HepG2 (cell line): ENCODE measurements around the gene APEX1. TPM values are rescaled to one million over a fixed set of nuclear protein-coding genes. Genes with fewer than 3 reads are reported as not detected.

Experiments used
- E2F1 ChIP-seq: sonication (generic); formaldehyde crosslinking; IDR thresholded peaks from 2 replicates; pipeline ENCODE4 v1.5.0; 2020; ENCODE audit warnings: missing genetic modification reagents
- FOSL1 ChIP-seq: sonication (generic); formaldehyde crosslinking; IDR thresholded peaks from 2 replicates; pipeline ENCODE4 v1.9.0; 2021; ENCODE audit warnings: missing genetic modification reagents, borderline replicate concordance
- GLI4 ChIP-seq: sonication (generic); formaldehyde crosslinking; IDR thresholded peaks from 2 replicates; pipeline ENCODE4 v1.5.1; 2020; ENCODE audit warnings: missing genetic modification reagents, mild to moderate bottlenecking, moderate library complexity, borderline replicate concordance
- KDM4B ChIP-seq: sonication (generic); formaldehyde crosslinking; IDR thresholded peaks from 2 replicates; pipeline ENCODE4 v1.4.0; 2020; ENCODE audit warnings: missing genetic modification reagents
- MIXL1 ChIP-seq: IDR thresholded peaks from 2 replicates; pipeline ENCODE4 v1.6.1; 2016
- ONECUT2 ChIP-seq: sonication (generic); formaldehyde crosslinking; IDR thresholded peaks from 2 replicates; pipeline ENCODE4 v1.4.0; 2020; ENCODE audit warnings: missing genetic modification reagents
- TAF15 ChIP-seq: fragments of 200-400 bp; formaldehyde crosslinking; IDR thresholded peaks from one replicate; pipeline ENCODE4 v1.6.1; 2018; ENCODE audit warnings: mild to moderate bottlenecking, low read depth, low read length; ENCODE audit not compliant: poor library complexity, severe bottlenecking
- U2AF1 ChIP-seq: fragments of 200-400 bp; formaldehyde crosslinking; optimal IDR thresholded peaks from 2 replicates; pipeline ENCODE3; 2017; ENCODE audit warnings: mild to moderate bottlenecking, low read depth, low read length
- ZNF460 ChIP-seq: sonication (generic); formaldehyde crosslinking; IDR thresholded peaks from 2 replicates; pipeline ENCODE4 v1.5.1; 2020; ENCODE audit warnings: missing genetic modification reagents, mild to moderate bottlenecking, borderline replicate concordance
- ZNF557 ChIP-seq: sonication (generic); formaldehyde crosslinking; IDR thresholded peaks from 2 replicates; pipeline ENCODE4 v1.4.0; 2020; ENCODE audit warnings: missing genetic modification reagents
- ZNF674 ChIP-seq: sonication (generic); formaldehyde crosslinking; IDR thresholded peaks from 2 replicates; pipeline ENCODE4 v1.5.0; 2020; ENCODE audit warnings: low read depth, mild to moderate bottlenecking, missing genetic modification reagents
- ZNF788 ChIP-seq: sonication (generic); formaldehyde crosslinking; IDR thresholded peaks from 2 replicates; pipeline ENCODE4 v1.5.0; 2020; ENCODE audit warnings: mild to moderate bottlenecking, missing genetic modification reagents, borderline replicate concordance
- polyA plus RNA-seq, 8 experiments: library from polyadenylated mRNA; depleted of rRNA in 3 of 8; stranded (reverse) in 7 of 8; unstranded in 1 of 8; fragments of >200 nt; fragmentation: Illumina TruSeq in 4 of 8; extraction: Trizol in 4 of 8; gene quantifications; 2 replicates each; pipeline versions ENCODE4 v1.2.1 to v1.2.3, GENCODE V29; 2011 to 2016; ENCODE audit warnings: low read depth in 4 of 8, missing spikeins in 1 of 8, mixed read lengths in 1 of 8; ENCODE audit not compliant: insufficient read depth in 1 of 8
- total RNA-seq, 5 experiments: library from RNA; depleted of rRNA; stranded (reverse); fragments of >200 nt; fragmentation: Illumina TruSeq; extraction: Trizol; gene quantifications; 2 replicates each; pipeline ENCODE4 v1.2.3, GENCODE V29; 2016; ENCODE audit warnings: low read depth in 1 of 5
- TF ChIP-seq, protein P1 (sequence below): sonication (generic); formaldehyde crosslinking; IDR thresholded peaks from 2 replicates; pipeline ENCODE4 v1.4.0; 2020; ENCODE audit warnings: mild to moderate bottlenecking, missing genetic modification reagents, borderline replicate concordance
- TF ChIP-seq, protein P2 (sequence below): sonication (generic); formaldehyde crosslinking; IDR thresholded peaks from 2 replicates; pipeline ENCODE4 v1.9.0; 2022; ENCODE audit warnings: low read depth, missing genetic modification reagents
- TF ChIP-seq, protein P3 (sequence below): sonication (generic); formaldehyde crosslinking; IDR thresholded peaks from 2 replicates; pipeline ENCODE4 v1.4.0; 2020; ENCODE audit warnings: missing genetic modification reagents, borderline replicate concordance

The APEX1 gene
- total and polyA plus RNA-seq, 2 of the 13 experiments (the other 11 are each of a cell fraction or from before 2014, with no cell fraction given), result 171 to 405 TPM

GRCh38 chr14:20412876-20413743 is 41.9 kb upstream of the APEX1 start, which contains the start of gene TEP1 (continued):
- TF ChIP-seq, protein P1, sequence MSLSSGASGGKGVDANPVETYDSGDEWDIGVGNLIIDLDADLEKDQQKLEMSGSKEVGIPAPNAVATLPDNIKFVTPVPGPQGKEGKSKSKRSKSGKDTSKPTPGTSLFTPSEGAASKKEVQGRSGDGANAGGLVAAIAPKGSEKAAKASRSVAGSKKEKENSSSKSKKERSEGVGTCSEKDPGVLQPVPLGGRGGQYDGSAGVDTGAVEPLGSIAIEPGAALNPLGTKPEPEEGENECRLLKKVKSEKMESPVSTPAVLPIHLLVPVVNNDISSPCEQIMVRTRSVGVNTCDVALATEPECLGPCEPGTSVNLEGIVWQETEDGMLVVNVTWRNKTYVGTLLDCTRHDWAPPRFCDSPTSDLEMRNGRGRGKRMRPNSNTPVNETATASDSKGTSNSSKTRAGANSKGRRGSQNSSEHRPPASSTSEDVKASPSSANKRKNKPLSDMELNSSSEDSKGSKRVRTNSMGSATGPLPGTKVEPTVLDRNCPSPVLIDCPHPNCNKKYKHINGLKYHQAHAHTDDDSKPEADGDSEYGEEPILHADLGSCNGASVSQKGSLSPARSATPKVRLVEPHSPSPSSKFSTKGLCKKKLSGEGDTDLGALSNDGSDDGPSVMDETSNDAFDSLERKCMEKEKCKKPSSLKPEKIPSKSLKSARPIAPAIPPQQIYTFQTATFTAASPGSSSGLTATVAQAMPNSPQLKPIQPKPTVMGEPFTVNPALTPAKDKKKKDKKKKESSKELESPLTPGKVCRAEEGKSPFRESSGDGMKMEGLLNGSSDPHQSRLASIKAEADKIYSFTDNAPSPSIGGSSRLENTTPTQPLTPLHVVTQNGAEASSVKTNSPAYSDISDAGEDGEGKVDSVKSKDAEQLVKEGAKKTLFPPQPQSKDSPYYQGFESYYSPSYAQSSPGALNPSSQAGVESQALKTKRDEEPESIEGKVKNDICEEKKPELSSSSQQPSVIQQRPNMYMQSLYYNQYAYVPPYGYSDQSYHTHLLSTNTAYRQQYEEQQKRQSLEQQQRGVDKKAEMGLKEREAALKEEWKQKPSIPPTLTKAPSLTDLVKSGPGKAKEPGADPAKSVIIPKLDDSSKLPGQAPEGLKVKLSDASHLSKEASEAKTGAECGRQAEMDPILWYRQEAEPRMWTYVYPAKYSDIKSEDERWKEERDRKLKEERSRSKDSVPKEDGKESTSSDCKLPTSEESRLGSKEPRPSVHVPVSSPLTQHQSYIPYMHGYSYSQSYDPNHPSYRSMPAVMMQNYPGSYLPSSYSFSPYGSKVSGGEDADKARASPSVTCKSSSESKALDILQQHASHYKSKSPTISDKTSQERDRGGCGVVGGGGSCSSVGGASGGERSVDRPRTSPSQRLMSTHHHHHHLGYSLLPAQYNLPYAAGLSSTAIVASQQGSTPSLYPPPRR, result peak; percentile 17; the same call in 1 of the 2 replicates
- TF ChIP-seq MIXL1 (CRISPR knock-in tag) (no peak), ZNF674 (CRISPR knock-in tag) (no peak), ZNF557 (CRISPR knock-in tag) (peak; percentile 70; the same call in 1 of the 2 replicates), KDM4B (no peak; the same call in 1 of the 2 replicates), TAF15 (peak; percentile 72), U2AF1 (peak; percentile 57), FOSL1 (CRISPR knock-in tag) (no peak), ONECUT2 (CRISPR knock-in tag) (0 out of 2 replicates have a peak, but pooled peaks have one; percentile 25), E2F1 (CRISPR knock-in tag) (peak; percentile 26; the same call in 1 of the 2 replicates), GLI4 (CRISPR knock-in tag) (peak; percentile 22; the same call in 1 of the 2 replicates), ZNF788 (CRISPR knock-in tag) (0 out of 2 replicates have a peak, but pooled peaks have one; percentile 71), ZNF460 (CRISPR knock-in tag) (no peak)
- TF ChIP-seq, protein P2, sequence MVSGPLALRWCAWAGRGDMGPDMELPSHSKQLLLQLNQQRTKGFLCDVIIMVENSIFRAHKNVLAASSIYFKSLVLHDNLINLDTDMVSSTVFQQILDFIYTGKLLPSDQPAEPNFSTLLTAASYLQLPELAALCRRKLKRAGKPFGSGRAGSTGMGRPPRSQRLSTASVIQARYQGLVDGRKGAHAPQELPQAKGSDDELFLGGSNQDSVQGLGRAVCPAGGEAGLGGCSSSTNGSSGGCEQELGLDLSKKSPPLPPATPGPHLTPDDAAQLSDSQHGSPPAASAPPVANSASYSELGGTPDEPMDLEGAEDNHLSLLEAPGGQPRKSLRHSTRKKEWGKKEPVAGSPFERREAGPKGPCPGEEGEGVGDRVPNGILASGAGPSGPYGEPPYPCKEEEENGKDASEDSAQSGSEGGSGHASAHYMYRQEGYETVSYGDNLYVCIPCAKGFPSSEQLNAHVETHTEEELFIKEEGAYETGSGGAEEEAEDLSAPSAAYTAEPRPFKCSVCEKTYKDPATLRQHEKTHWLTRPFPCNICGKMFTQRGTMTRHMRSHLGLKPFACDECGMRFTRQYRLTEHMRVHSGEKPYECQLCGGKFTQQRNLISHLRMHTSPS (CRISPR knock-in tag), result peak; percentile 70
- TF ChIP-seq, protein P3, sequence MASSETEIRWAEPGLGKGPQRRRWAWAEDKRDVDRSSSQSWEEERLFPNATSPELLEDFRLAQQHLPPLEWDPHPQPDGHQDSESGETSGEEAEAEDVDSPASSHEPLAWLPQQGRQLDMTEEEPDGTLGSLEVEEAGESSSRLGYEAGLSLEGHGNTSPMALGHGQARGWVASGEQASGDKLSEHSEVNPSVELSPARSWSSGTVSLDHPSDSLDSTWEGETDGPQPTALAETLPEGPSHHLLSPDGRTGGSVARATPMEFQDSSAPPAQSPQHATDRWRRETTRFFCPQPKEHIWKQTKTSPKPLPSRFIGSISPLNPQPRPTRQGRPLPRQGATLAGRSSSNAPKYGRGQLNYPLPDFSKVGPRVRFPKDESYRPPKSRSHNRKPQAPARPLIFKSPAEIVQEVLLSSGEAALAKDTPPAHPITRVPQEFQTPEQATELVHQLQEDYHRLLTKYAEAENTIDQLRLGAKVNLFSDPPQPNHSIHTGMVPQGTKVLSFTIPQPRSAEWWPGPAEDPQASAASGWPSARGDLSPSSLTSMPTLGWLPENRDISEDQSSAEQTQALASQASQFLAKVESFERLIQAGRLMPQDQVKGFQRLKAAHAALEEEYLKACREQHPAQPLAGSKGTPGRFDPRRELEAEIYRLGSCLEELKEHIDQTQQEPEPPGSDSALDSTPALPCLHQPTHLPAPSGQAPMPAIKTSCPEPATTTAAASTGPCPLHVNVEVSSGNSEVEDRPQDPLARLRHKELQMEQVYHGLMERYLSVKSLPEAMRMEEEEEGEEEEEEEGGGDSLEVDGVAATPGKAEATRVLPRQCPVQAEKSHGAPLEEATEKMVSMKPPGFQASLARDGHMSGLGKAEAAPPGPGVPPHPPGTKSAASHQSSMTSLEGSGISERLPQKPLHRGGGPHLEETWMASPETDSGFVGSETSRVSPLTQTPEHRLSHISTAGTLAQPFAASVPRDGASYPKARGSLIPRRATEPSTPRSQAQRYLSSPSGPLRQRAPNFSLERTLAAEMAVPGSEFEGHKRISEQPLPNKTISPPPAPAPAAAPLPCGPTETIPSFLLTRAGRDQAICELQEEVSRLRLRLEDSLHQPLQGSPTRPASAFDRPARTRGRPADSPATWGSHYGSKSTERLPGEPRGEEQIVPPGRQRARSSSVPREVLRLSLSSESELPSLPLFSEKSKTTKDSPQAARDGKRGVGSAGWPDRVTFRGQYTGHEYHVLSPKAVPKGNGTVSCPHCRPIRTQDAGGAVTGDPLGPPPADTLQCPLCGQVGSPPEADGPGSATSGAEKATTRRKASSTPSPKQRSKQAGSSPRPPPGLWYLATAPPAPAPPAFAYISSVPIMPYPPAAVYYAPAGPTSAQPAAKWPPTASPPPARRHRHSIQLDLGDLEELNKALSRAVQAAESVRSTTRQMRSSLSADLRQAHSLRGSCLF, result no peak
